IPS DF 6.9 (cell line): ENCODE data around the gene DCDC2.
"Not testable (repeated sequence)": the region's sequence is repeated elsewhere in the genome, so short reads cannot be mapped to it uniquely, and the experiment has no call there.

Source experiments
- DNase-seq: peaks from one replicate; pipeline ENCODE4 v3.0.0-alpha.2; 2013; ENCODE audit warnings: low read depth, low spot score
- H3K27ac ChIP-seq: one replicate; pipeline ENCODE4 v1.5.1; 2013; ENCODE audit warnings: low read length, control low read depth
- H3K27me3 ChIP-seq: 2 replicates; pipeline ENCODE4 v1.6.1; 2013; ENCODE audit warnings: mild to moderate bottlenecking, low read length; ENCODE audit not compliant: control insufficient read depth, insufficient read depth
- H3K36me3 ChIP-seq: 2 replicates; pipeline ENCODE4 v1.6.1; 2013; ENCODE audit warnings: low read length; ENCODE audit not compliant: control insufficient read depth, insufficient read depth
- H3K4me1 ChIP-seq: 2 replicates; pipeline ENCODE4 v1.6.1; 2013; ENCODE audit warnings: low read length; ENCODE audit not compliant: control insufficient read depth, insufficient read depth
- H3K4me3 ChIP-seq: 2 replicates; pipeline ENCODE4 v1.5.1; 2013; ENCODE audit warnings: mild to moderate bottlenecking, low read length
- H3K9me3 ChIP-seq: 2 replicates; pipeline ENCODE4 v1.6.1; 2013; ENCODE audit warnings: low read length, inconsistent platforms; ENCODE audit not compliant: control insufficient read depth, insufficient read depth
- WGBS: extraction: QIAGEN DNeasy Blood & Tissue Kit; methylation state at CpG from one replicate; pipeline ENCODE4 v1.1.7; 2013; ENCODE audit warnings: mixed read lengths, missing lambda C conversion rate; ENCODE audit not compliant: insufficient read length, insufficient coverage; 5-methylcytosine and 5-hydroxymethylcytosine counted together

The DCDC2 gene

DNA sequence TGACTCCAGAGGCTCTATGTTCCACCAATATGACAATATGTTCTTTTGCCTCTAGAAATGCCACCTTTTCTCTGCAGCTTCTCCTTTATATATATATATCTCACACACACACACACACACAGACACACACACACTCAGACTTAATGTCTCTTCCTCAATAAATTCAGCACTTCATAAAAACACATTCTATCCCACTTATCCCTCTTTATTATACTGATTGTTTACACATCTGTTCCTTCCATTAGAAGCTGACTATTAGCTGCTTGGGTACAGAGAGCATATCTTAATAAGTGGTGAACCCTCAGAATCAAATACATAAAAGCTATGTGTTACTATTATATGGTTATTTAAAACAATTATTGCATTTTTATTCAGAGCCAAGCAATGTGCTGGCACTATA, 208.6 kb downstream of the DCDC2 start:
- Histone ChIP-seq H3K4me3 (no peak overlapping the region), H3K4me1 (no peaks in the 10 kb centered on the region), H3K27ac (no peak overlapping the region), H3K9me3 (no peaks in the 10 kb centered on the region), H3K27me3 (no peaks in the 10 kb centered on the region), H3K36me3 (no peaks in the 10 kb centered on the region)
- no peak for DNase-seq

DNA sequence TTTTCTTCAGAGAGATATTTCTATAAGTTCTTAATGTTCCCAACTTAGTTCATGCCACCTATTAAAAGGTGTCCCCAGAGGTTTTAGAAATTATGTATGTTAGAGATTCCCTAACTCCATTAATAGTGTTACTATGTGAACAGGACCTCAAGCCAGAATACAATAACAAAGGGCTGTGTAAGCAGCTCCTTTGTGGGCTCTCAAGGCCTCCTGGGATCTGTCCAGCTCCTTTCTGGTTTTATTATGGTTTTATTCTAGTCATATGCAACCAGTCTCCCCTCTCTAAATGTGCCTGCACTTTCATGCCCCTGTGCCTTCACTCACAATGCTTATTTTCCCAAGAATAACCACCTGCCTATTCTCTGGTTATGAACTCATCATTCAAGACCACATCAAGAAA, 209.2 kb downstream of the DCDC2 start:
- Histone ChIP-seq H3K27me3 (no peaks in the 10 kb centered on the region), H3K27ac (no peak overlapping the region)

DNA sequence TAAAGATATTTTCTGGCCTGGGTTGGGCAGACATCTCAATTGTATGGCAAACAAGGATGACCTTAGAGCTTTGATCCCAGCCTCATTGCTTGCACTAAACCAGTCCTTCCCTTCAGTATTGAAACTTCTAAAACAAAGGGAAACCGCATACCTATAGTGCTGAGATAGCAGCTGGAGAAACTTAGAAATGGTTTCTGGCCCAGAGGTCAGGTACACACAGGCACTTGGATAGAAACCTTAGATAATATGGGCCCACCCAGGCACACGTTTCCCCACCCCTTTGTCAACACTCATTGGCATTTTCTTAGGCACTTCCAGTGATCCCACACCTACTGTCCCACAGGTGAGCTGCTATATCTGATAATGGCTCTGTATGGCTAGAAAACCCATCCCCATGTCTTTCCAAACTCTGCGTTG, 209.7 kb downstream of the DCDC2 start:
- no peaks in the 10 kb centered on the region for H3K4me1 ChIP-seq
- no peaks in the 10 kb centered on the region for H3K27me3 ChIP-seq
- no CpG with 5 or more reads among the region's 3 CpGs for WGBS
- H3K9me3 ChIP-seq = no peaks in the 10 kb centered on the region
- H3K27ac ChIP-seq = no peak overlapping the region
- no peak overlapping the region for H3K4me3 ChIP-seq
- DNase-seq = no peak
- no peaks in the 10 kb centered on the region for H3K36me3 ChIP-seq

More for the DNA sequence above, 209.2 kb downstream of the DCDC2 start:
- no peaks in the 10 kb centered on the region for H3K4me1 ChIP-seq
- H3K4me3 ChIP-seq = no peak overlapping the region
- H3K9me3 ChIP-seq = no peaks in the 10 kb centered on the region
- H3K36me3 ChIP-seq = no peaks in the 10 kb centered on the region
- no peak for DNase-seq

DNA sequence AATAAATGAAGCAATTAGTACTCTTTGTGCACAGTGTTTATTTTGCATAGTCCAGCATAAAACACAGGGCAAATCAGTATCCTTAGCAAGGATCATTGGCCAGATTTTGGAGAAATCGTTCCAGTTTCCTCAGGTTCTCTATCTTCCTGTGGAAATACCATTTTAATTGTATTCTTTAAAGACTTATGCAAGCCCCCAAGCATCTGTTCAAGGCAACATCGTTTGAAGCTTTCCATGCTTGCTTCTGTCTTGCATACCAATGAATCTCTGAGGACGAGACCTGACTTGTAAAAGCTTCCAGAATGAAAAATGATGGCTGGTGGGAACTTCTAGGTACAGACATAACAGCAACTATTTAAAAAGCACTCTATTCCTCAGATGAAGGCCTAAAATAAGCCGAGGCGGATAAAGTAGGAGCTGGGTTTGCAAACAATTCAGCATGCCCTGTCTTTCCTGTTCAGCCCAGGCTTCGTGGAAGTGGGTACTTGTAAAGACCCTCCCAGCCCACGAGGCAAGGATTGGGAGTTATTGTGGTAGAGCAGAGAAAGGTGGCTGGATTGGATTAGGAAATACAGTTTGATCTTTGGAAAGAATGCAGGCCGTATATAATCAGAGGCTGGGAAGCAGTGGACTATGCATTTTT, 210.2 kb downstream of the DCDC2 start:
- no peaks in the 10 kb centered on the region for H3K9me3 ChIP-seq
- DNase-seq = no peak
- H3K27ac ChIP-seq = no peak overlapping the region
- H3K4me1 ChIP-seq = no peaks in the 10 kb centered on the region
- H3K27me3 ChIP-seq = no peaks in the 10 kb centered on the region
- H3K36me3 ChIP-seq = no peaks in the 10 kb centered on the region
- no peak overlapping the region for H3K4me3 ChIP-seq
- WGBS = no CpG with 5 or more reads among the region's 8 CpGs

DNA sequence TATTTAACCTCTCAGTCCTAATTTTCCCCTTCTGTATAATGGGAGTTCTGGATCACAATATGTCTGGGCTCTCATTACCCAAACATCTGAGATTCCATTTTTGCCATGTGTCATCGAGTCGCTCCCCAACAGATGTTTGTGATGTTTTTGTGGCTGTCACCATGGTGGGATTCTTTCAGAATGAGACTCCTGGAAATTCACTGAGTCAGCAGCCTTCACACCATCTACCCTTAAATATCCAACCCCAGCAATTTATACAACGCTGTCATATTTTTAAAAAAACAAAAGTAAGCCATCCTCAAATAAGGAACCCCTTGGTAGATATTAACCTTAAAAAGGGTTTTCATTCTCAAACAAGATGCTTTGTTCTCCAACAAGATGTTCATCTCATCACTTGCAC, 211.0 kb downstream of the DCDC2 start:
- Histone ChIP-seq H3K4me1 (no peaks in the 10 kb centered on the region), H3K36me3 (no peaks in the 10 kb centered on the region), H3K27me3 (no peaks in the 10 kb centered on the region), H3K27ac (no peak overlapping the region), H3K4me3 (no peak overlapping the region), H3K9me3 (no peaks in the 10 kb centered on the region)
- DNase-seq = no peak
- WGBS = 100% methylated on average over 1 of the region's 3 CpGs

DNA sequence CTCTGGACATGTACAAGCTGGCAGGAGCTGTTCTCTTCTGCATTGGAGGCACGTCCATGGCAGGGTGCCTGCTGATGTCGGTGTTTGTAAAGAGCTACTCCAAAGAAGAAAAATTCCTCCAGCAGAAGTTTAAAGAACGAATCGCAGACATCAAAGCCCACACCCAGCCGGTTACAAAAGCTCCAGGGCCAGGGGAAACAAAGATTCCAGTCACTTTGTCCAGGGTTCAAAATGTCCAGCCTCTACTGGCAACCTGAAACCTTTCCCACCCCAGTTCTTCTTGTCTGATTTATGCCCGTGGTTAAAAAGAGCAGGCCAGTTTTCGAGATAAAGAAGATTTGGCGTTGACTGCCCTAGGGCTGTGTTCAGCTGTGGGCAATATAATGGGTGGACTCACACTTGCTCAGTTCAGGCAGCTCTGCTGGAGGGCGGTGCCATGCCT, 212.1 kb downstream of the DCDC2 start:
- no peaks in the 10 kb centered on the region for H3K27me3 ChIP-seq
- H3K4me3 ChIP-seq = no peak overlapping the region
- no peaks in the 10 kb centered on the region for H3K36me3 ChIP-seq
- no peaks in the 10 kb centered on the region for H3K4me1 ChIP-seq
- WGBS = no CpG with 5 or more reads among the region's 9 CpGs
- H3K9me3 ChIP-seq = no peaks in the 10 kb centered on the region
- no peak for DNase-seq
- H3K27ac ChIP-seq = no peak overlapping the region

DNA sequence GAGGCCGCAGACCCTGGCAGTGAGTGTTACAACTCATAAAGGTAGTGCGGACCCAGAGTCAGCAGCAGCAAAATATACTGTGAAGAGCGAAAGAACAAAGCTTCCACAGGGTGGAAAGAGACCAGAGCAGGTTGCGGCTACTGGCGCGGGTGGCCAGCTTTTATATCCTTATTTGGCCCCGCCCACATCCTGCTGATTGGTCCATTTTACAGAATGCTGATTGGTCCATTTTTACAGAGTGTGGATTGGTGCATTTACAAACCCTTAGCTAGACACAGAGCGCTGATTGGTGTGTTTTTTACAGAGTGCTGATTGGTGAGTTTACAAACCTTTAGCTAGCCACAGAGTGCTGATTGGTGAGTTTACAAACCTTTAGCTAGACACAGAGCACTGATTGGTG, 215.1 kb downstream of the DCDC2 start:
- WGBS = no CpG with 5 or more reads among the region's 8 CpGs
- H3K36me3 ChIP-seq, H3K9me3 ChIP-seq, H3K4me3 ChIP-seq, H3K27me3 ChIP-seq, DNase-seq, H3K4me1 ChIP-seq, H3K27ac ChIP-seq: not testable (repeated sequence)

DNA sequence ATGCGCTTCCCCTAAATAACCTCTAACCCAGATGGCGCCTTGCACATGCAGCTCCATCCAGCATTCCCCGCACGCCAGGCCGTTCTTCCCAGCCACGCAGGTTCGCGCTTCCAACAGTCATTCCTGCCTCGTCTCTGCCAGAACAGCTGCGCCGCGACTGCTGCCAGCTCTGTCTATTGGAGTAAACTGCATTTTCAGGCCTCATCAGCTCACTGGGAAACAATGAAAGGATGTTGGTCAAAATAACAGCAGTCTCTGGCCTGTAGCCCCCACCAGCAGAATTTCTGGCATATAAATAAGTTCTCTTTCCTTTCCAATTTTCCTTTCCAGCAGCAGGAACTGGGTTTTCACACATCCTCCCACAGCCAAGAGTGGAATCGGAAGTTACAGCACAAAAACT, 217.3 kb downstream of the DCDC2 start:
- Histone ChIP-seq H3K36me3 (no peaks in the 10 kb centered on the region), H3K27me3 (no peaks in the 10 kb centered on the region), H3K9me3 (no peaks in the 10 kb centered on the region), H3K27ac (no peak overlapping the region), H3K4me1 (no peaks in the 10 kb centered on the region), H3K4me3 (no peak overlapping the region)
- no peak for DNase-seq
- WGBS = no CpG with 5 or more reads among the region's 13 CpGs

DNA sequence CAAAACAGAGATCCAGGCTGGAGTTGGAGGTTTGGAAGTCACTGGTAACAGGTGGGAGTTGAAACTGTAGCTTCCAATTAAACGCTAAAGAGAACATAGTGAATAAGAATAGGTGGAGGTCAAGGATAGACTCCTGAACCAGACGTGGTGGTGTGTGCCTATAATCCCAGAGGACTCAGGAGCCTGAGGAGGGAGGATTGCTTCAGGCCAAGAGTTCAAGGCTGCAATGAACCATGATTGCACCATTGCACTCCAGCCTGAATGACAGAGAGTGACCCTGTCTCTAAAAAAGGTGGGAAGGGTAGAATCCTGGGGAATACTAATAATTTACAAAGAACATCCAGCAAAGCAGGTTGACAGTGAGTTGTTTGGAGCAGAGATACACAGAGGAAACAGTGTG, 218.2 kb downstream of the DCDC2 start:
- Histone ChIP-seq H3K36me3 (no peaks in the 10 kb centered on the region), H3K27me3 (no peaks in the 10 kb centered on the region), H3K4me1 (no peaks in the 10 kb centered on the region), H3K4me3 (no peak overlapping the region), H3K9me3 (no peaks in the 10 kb centered on the region), H3K27ac (no peak overlapping the region)
- DNase-seq = no peak
- no CpG with 5 or more reads among the region's 2 CpGs for WGBS

DNA sequence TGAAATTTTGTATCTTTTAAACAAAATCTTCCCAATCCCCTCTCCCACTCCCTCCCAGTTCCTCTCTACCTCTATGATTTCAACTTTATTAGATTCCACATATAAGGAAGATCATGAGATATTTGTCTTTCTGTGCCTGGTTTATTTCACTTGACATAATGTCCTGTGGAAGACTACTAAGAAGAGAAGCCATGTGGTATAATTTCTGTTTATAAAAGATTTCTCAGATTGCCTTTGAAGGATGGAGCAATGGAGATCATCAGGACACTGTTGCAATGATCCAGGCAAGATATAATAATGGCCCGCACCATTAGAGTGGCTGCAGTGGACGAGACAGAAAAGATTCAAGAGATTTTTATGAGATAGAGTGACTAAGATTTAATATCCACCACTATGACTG, 218.8 kb downstream of the DCDC2 start:
- H3K27me3 ChIP-seq = no peaks in the 10 kb centered on the region
- H3K36me3 ChIP-seq = no peaks in the 10 kb centered on the region
- H3K4me3 ChIP-seq = no peak overlapping the region
- no peaks in the 10 kb centered on the region for H3K9me3 ChIP-seq
- no peak for DNase-seq
- no CpG with 5 or more reads among the region's 2 CpGs for WGBS
- no peaks in the 10 kb centered on the region for H3K4me1 ChIP-seq
- no peak overlapping the region for H3K27ac ChIP-seq

DNA sequence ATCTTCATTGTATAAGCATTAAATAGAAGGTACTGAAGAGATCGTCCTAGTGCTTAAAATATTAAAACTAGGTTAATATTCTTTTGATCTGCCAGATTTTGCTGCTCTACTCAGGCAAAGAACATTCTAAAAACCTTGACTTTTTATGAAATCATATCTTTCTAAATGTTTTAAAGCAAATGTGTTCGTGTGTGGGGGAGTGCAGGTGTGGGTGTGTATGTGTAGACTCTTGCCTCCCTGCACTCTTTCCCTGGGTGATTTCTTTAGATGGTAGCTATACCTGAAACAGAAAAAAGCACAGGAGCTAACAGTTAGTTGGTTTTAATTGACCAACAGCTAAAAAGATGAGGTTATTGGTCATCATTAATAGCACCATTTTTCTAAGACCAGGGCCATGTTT, 226.1 kb downstream of the DCDC2 start:
- Histone ChIP-seq H3K4me1 (peaks cover 1% of the 10 kb centered on the region; the same call in 1 of the 2 replicates), H3K27me3 (no peaks in the 10 kb centered on the region), H3K9me3 (no peaks in the 10 kb centered on the region), H3K27ac (no peak overlapping the region), H3K36me3 (no peaks in the 10 kb centered on the region), H3K4me3 (no peak overlapping the region)
- no CpG with 5 or more reads among the region's 2 CpGs for WGBS
- no peak for DNase-seq
